OCI-LY1 (cell line): ENCODE measurements around the gene TTYH3.

Experiments used
- H2AFZ ChIP-seq: fragments of 200-600 bp; sonication (generic), shearing (Covaris generic); 2 replicates; pipeline ENCODE4 v1.6.0; 2014; ENCODE audit warnings: antibody characterized with exemption, mild to moderate bottlenecking, low read length
- H3F3A ChIP-seq: fragments of 200-600 bp; sonication (generic), shearing (Covaris generic); 2 replicates; pipeline ENCODE4 v1.6.0; 2014; ENCODE audit warnings: mild to moderate bottlenecking, antibody characterized with exemption, low read length, moderate library complexity; ENCODE audit not compliant: insufficient read depth
- H3K27ac ChIP-seq: fragments of 200-600 bp; sonication (generic); 2 replicates; pipeline ENCODE4 v1.5.1; 2014; ENCODE audit warnings: low read length, mixed run types, mild to moderate bottlenecking, low read depth; ENCODE audit not compliant: poor library complexity, severe bottlenecking
- H3K27me3 ChIP-seq: fragments of 200-600 bp; sonication (generic); 2 replicates; pipeline ENCODE4 v1.6.0; 2014; ENCODE audit warnings: antibody characterized with exemption, mild to moderate bottlenecking, low read length, moderate library complexity; ENCODE audit not compliant: insufficient read depth
- H3K36me3 ChIP-seq: fragments of 200-600 bp; sonication (generic); 2 replicates; pipeline ENCODE4 v1.6.1; 2014; ENCODE audit warnings: mild to moderate bottlenecking, antibody characterized with exemption, low read length, moderate library complexity, mixed read lengths; ENCODE audit not compliant: insufficient read depth
- H3K4me1 ChIP-seq: fragments of 200-600 bp; sonication (generic); 2 replicates; pipeline ENCODE4 v1.5.1; 2014; ENCODE audit warnings: mild to moderate bottlenecking, low read length, moderate library complexity; ENCODE audit not compliant: insufficient read depth, severe bottlenecking
- H3K4me2 ChIP-seq: fragments of 200-600 bp; sonication (generic), shearing (Covaris generic); 2 replicates; pipeline ENCODE4 v1.6.1; 2014; ENCODE audit warnings: low read length
- H3K4me3 ChIP-seq: fragments of 200-600 bp; sonication (generic); 2 replicates; pipeline ENCODE4 v1.5.1; 2014; ENCODE audit warnings: low read length, low read depth, mild to moderate bottlenecking, mixed read lengths; ENCODE audit not compliant: poor library complexity, severe bottlenecking
- H3K79me2 ChIP-seq: fragments of 200-600 bp; shearing (Covaris generic); 2 replicates; pipeline ENCODE4 v1.6.1; 2016; ENCODE audit warnings: mixed run types, low read length, mixed read lengths; ENCODE audit not compliant: insufficient read depth
- H3K9ac ChIP-seq: fragments of 200-600 bp; sonication (generic), shearing (Covaris generic); 2 replicates; pipeline ENCODE4 v1.6.1; 2014; ENCODE audit warnings: mild to moderate bottlenecking, low read length, mixed read lengths
- H3K9me2 ChIP-seq: fragments of 200-600 bp; sonication (generic), shearing (Covaris generic); 2 replicates; pipeline ENCODE4 v1.6.1; 2014; ENCODE audit warnings: low read depth, mild to moderate bottlenecking, low read length, mixed read lengths
- H3K9me3 ChIP-seq: fragments of 200-600 bp; shearing (Covaris generic); 2 replicates; pipeline ENCODE4 v1.6.1; 2014; ENCODE audit warnings: low read length, mixed read lengths
- H4K20me1 ChIP-seq: fragments of 200-600 bp; sonication (generic), shearing (Covaris generic); 2 replicates; pipeline ENCODE4 v1.6.0; 2016; ENCODE audit warnings: mild to moderate bottlenecking, low read length; ENCODE audit not compliant: insufficient read depth
- CTCF ChIP-seq: fragments of 200-600 bp; sonication (generic), shearing (Covaris generic); IDR thresholded peaks from 2 replicates; pipeline ENCODE4 v1.5.1; 2017; ENCODE audit warnings: mild to moderate bottlenecking, antibody characterized with exemption, low read length, moderate library complexity, mixed read lengths
- EZH2 ChIP-seq: fragments of 200-600 bp; sonication (generic), shearing (Covaris generic); IDR thresholded peaks from 2 replicates; pipeline ENCODE4 v1.8.0; 2017; ENCODE audit warnings: borderline replicate concordance, mixed run types, mild to moderate bottlenecking, antibody characterized with exemption, low read length, moderate library complexity, mixed read lengths

TTYH3 gene

GRCh38 chr7:2629746-2630681, 1.8 kb upstream of the TTYH3 start:
- no peak overlapping the region for H2AFZ ChIP-seq
- H3K27ac ChIP-seq = no peak overlapping the region
- no peaks in the 10 kb centered on the region for H3K9me2 ChIP-seq
- TF ChIP-seq EZH2 (no peak), CTCF (no peak)
- H3K4me3 ChIP-seq = no peak overlapping the region
- H3K36me3 ChIP-seq = no peaks in the 10 kb centered on the region
- H3K4me1 ChIP-seq = peaks cover 17% of the 10 kb centered on the region
- no peaks in the 10 kb centered on the region for H3F3A ChIP-seq
- H3K79me2 ChIP-seq = no peaks in the 10 kb centered on the region
- no peak overlapping the region for H3K9ac ChIP-seq
- H4K20me1 ChIP-seq = no peaks in the 10 kb centered on the region
- no peak overlapping the region for H3K4me2 ChIP-seq
- H3K9me3 ChIP-seq = no peaks in the 10 kb centered on the region
- peaks cover 6% of the 10 kb centered on the region; the same call in 1 of the 2 replicates for H3K27me3 ChIP-seq

- Histone ChIP-seq H3F3A (no peaks in the 10 kb centered on the region), H3K27me3 (peaks cover 14% of the 10 kb centered on the region; the same call in 1 of the 2 replicates), H3K27ac (no peak overlapping the region), H3K79me2 (no peaks in the 10 kb centered on the region), H3K36me3 (no peaks in the 10 kb centered on the region), H3K9me3 (no peaks in the 10 kb centered on the region), H3K9ac (peak overlapping the region; percentile 58; the same call in 1 of the 2 replicates), H3K9me2 (no peaks in the 10 kb centered on the region), H3K4me3 (peak overlapping the region; percentile 63), H3K4me2 (peak overlapping the region; percentile 84), H2AFZ (no peak overlapping the region), H4K20me1 (no peaks in the 10 kb centered on the region), H3K4me1 (peaks cover 17% of the 10 kb centered on the region)
- no peak for TF ChIP-seq EZH2
- TF ChIP-seq CTCF = no peak
Measured at GRCh38 chr7:2632733-2633537, 1.1 kb downstream of the TTYH3 start.

- no peaks in the 10 kb centered on the region for H4K20me1 ChIP-seq
Measured at GRCh38 chr7:2633538-2634266, 1.9 kb downstream of the TTYH3 start.

More at GRCh38 chr7:2633538-2634266, 1.9 kb downstream of the TTYH3 start:
- Histone ChIP-seq H2AFZ (no peak overlapping the region), H3K27ac (no peak overlapping the region), H3K9me3 (no peaks in the 10 kb centered on the region), H3K4me3 (peak overlapping the region; percentile 63), H3K9me2 (no peaks in the 10 kb centered on the region), H3K4me1 (peaks cover 17% of the 10 kb centered on the region), H3K4me2 (peak overlapping the region; percentile 84; the same call in 1 of the 2 replicates), H3K36me3 (no peaks in the 10 kb centered on the region), H3F3A (no peaks in the 10 kb centered on the region), H3K27me3 (peaks cover 14% of the 10 kb centered on the region; the same call in 1 of the 2 replicates), H3K9ac (no peak overlapping the region), H3K79me2 (no peaks in the 10 kb centered on the region)
- TF ChIP-seq EZH2 (no peak), CTCF (no peak)
